Measurements from ENCODE around the gene TMEM258.

The TMEM258 gene

GRCh38 chr11:61811831-61812230 is 19.4 kb upstream of the TMEM258 start:
- H3K4me1 ChIP-seq (ENCODE audit: control insufficient read depth, insufficient read depth, low read length), result no peaks in the 10 kb centered on the region
- H3K4me3 ChIP-seq (ENCODE audit: insufficient read depth, low read depth, low read length), result no peak overlapping the region
- H3K9me3 ChIP-seq (ENCODE audit: control insufficient read depth, low read length), result no peaks in the 10 kb centered on the region
- 95 to 96% methylated on average over 5 of the region's 5 CpGs for WGBS, 2 experiments
- H3K27me3 ChIP-seq (ENCODE audit: control insufficient read depth, insufficient read depth, low read length, poor library complexity, severe bottlenecking), result no peaks in the 10 kb centered on the region
- H3K36me3 ChIP-seq (ENCODE audit: control insufficient read depth, insufficient read depth, low read length), result peaks cover 63% of the 10 kb centered on the region
- H3K27ac ChIP-seq (ENCODE audit: insufficient read depth, low read depth, low read length, poor library complexity, severe bottlenecking), result no peak overlapping the region

- Histone ChIP-seq H3K27ac (ENCODE audit: insufficient read depth, low read depth, low read length, poor library complexity, severe bottlenecking) (no peak overlapping the region), H3K4me1 (ENCODE audit: control insufficient read depth, insufficient read depth, low read length) (no peaks in the 10 kb centered on the region), H3K36me3 (ENCODE audit: control insufficient read depth, insufficient read depth, low read length) (peaks cover 71% of the 10 kb centered on the region), H3K27me3 (ENCODE audit: control insufficient read depth, insufficient read depth, low read length, poor library complexity, severe bottlenecking) (no peaks in the 10 kb centered on the region), H3K4me3 (ENCODE audit: insufficient read depth, low read depth, low read length) (no peak overlapping the region), H3K9me3 (ENCODE audit: control insufficient read depth, low read length) (no peaks in the 10 kb centered on the region)
- 93 to 95% methylated on average over 8 of the region's 8 CpGs for WGBS, 2 experiments
Measured at GRCh38 chr11:61810671-61811175, 18.3 kb upstream of the TMEM258 start.

GRCh38 chr11:61806785-61807184 is 14.4 kb upstream of the TMEM258 start:
- Histone ChIP-seq H3K27me3 (ENCODE audit: control insufficient read depth, insufficient read depth, low read length, poor library complexity, severe bottlenecking) (no peaks in the 10 kb centered on the region), H3K4me3 (ENCODE audit: insufficient read depth, low read depth, low read length) (no peak overlapping the region), H3K4me1 (ENCODE audit: control insufficient read depth, insufficient read depth, low read length) (no peaks in the 10 kb centered on the region), H3K36me3 (ENCODE audit: control insufficient read depth, insufficient read depth, low read length) (peaks cover 83% of the 10 kb centered on the region), H3K9me3 (ENCODE audit: control insufficient read depth, low read length) (no peaks in the 10 kb centered on the region), H3K27ac (ENCODE audit: insufficient read depth, low read depth, low read length, poor library complexity, severe bottlenecking) (no peak overlapping the region)
- WGBS, 2 experiments, result 91 to 96% methylated on average over 5 of the region's 5 CpGs

DNA sequence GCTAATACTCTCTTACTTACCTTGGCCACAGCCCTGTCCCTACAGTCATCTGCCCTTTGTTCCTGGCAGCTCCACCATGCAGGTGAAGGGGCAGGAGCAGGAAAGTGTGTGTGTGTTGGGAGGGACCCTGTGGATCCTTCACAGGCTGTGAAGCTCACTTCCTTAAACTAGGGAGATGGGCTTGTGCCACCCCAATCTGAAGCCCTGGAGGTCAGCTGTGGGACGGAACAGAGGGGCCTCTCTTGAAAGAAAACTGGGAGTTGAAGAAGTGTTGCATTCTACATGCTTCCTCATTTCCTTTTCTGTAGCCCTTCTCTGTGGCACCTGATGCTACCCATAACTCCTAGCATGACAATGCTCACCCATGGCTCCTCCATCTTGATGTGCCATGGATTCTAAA is 12.7 kb upstream of the TMEM258 start:
- H3K4me1 ChIP-seq (ENCODE audit: control insufficient read depth, insufficient read depth, low read length), result no peaks in the 10 kb centered on the region
- H3K27me3 ChIP-seq (ENCODE audit: control insufficient read depth, insufficient read depth, low read length, poor library complexity, severe bottlenecking), result no peaks in the 10 kb centered on the region
- H3K9me3 ChIP-seq (ENCODE audit: control insufficient read depth, low read length), result no peaks in the 10 kb centered on the region
- WGBS, 2 experiments, result 80 to 92% methylated on average over 1 of the region's 1 CpG
- H3K4me3 ChIP-seq (ENCODE audit: insufficient read depth, low read depth, low read length), result no peak overlapping the region
- no peak overlapping the region for H3K27ac ChIP-seq (ENCODE audit: insufficient read depth, low read depth, low read length, poor library complexity, severe bottlenecking)
- H3K36me3 ChIP-seq (ENCODE audit: control insufficient read depth, insufficient read depth, low read length), result peaks cover 74% of the 10 kb centered on the region

DNA sequence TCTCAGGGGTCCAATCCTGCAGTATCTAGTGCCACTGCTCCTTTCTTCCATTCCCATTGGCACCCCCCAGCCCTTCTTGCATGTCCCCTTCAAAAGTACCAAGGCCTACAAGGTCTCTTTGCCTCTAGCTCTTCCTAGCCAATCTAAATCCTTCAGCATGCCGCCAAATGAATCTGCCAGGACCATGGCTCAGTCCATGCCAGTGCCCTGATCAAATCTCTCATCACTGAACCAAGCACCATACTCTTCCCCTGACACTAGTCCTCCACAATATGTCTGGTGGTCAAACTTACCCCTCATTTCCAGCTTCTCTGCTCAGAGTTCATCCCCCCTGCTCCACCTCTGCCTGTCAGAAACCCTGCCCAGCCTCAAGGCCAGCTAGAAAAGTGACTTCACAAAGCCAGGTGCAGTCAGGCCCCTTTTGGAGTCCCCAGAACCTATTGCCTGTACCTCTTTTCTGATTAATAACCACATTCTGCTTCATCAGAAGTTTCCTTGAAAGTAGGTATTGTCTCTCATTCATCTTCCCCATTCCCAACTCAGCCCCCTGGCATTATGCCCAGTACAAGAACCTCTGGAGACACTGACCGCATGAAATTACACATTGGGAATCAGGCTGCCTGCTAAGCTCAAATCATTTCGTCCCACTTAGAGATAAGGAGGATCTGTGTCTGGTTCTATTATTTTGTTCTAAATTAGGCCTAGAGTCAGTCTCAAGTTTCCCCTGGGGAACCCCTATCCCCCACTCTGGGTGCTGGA is 11.7 kb upstream of the TMEM258 start:
- H3K36me3 ChIP-seq (ENCODE audit: control insufficient read depth, insufficient read depth, low read length), result peaks cover 67% of the 10 kb centered on the region
- H3K27ac ChIP-seq (ENCODE audit: insufficient read depth, low read depth, low read length, poor library complexity, severe bottlenecking), result no peak overlapping the region
- no peak overlapping the region for H3K4me3 ChIP-seq (ENCODE audit: insufficient read depth, low read depth, low read length)
- no peaks in the 10 kb centered on the region for H3K9me3 ChIP-seq (ENCODE audit: control insufficient read depth, low read length)
- H3K27me3 ChIP-seq (ENCODE audit: control insufficient read depth, insufficient read depth, low read length, poor library complexity, severe bottlenecking), result no peaks in the 10 kb centered on the region
- 94 to 96% methylated on average over 3 of the region's 3 CpGs for WGBS, 2 experiments
- no peaks in the 10 kb centered on the region for H3K4me1 ChIP-seq (ENCODE audit: control insufficient read depth, insufficient read depth, low read length)

GRCh38 chr11:61802605-61803004 is 10.2 kb upstream of the TMEM258 start:
- 94 to 98% methylated on average over 6 of the region's 6 CpGs for WGBS, 2 experiments
- no peak overlapping the region for H3K27ac ChIP-seq (ENCODE audit: insufficient read depth, low read depth, low read length, poor library complexity, severe bottlenecking)
- H3K4me1 ChIP-seq (ENCODE audit: control insufficient read depth, insufficient read depth, low read length), result no peaks in the 10 kb centered on the region

GRCh38 chr11:61800331-61801281 is 8.2 kb upstream of the TMEM258 start:
- no peaks in the 10 kb centered on the region for H3K9me3 ChIP-seq (ENCODE audit: control insufficient read depth, low read length)
- WGBS, 2 experiments, result 92 to 94% methylated on average over 3 of the region's 3 CpGs
- H3K27me3 ChIP-seq (ENCODE audit: control insufficient read depth, insufficient read depth, low read length, poor library complexity, severe bottlenecking), result no peaks in the 10 kb centered on the region
- H3K27ac ChIP-seq (ENCODE audit: insufficient read depth, low read depth, low read length, poor library complexity, severe bottlenecking), result no peak overlapping the region
- peaks cover 48% of the 10 kb centered on the region for H3K36me3 ChIP-seq (ENCODE audit: control insufficient read depth, insufficient read depth, low read length)
- no peak overlapping the region for H3K4me3 ChIP-seq (ENCODE audit: insufficient read depth, low read depth, low read length)
- H3K4me1 ChIP-seq (ENCODE audit: control insufficient read depth, insufficient read depth, low read length), result no peaks in the 10 kb centered on the region

More at GRCh38 chr11:61802605-61803004, 10.2 kb upstream of the TMEM258 start:
- Histone ChIP-seq H3K36me3 (ENCODE audit: control insufficient read depth, insufficient read depth, low read length) (peaks cover 56% of the 10 kb centered on the region), H3K4me3 (ENCODE audit: insufficient read depth, low read depth, low read length) (no peak overlapping the region), H3K27me3 (ENCODE audit: control insufficient read depth, insufficient read depth, low read length, poor library complexity, severe bottlenecking) (no peaks in the 10 kb centered on the region), H3K9me3 (ENCODE audit: control insufficient read depth, low read length) (no peaks in the 10 kb centered on the region)

DNA sequence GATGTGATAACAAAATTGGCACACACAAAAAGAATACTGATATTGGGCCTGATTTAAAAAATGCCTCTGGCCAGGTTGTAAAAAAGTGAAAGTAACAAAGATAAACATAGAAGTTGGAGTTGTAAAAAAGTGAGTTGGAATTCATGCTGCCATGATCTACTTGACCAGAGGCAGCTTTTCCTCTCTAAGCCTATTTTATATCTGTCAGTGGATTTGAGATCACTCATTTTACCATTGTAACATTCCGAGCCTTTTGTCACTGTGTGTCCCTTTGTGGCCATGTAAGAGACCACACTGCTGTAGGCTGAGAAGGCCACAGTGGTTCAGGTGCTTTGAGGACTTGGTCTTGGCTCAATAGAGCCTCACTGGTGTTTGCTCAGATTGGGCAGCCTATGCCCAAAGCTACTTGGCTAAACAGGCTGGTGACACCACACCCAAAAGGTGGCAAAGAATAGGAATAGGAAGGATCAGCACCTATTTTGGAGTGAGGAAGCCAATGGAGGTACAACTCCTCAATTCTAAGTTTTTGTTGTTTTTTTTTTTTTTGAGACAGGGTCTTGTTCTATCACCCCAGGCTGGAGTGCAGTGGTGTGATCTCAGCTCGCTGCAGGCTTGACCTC is 7.4 kb upstream of the TMEM258 start:
- H3K36me3 ChIP-seq (ENCODE audit: control insufficient read depth, insufficient read depth, low read length), result peaks cover 44% of the 10 kb centered on the region
- no peaks in the 10 kb centered on the region for H3K9me3 ChIP-seq (ENCODE audit: control insufficient read depth, low read length)
- WGBS, 2 experiments, result 92 to 96% methylated on average over 2 of the region's 2 CpGs
- no peak overlapping the region for H3K27ac ChIP-seq (ENCODE audit: insufficient read depth, low read depth, low read length, poor library complexity, severe bottlenecking)
- H3K4me1 ChIP-seq (ENCODE audit: control insufficient read depth, insufficient read depth, low read length), result no peaks in the 10 kb centered on the region
- H3K27me3 ChIP-seq (ENCODE audit: control insufficient read depth, insufficient read depth, low read length, poor library complexity, severe bottlenecking), result no peaks in the 10 kb centered on the region
- H3K4me3 ChIP-seq (ENCODE audit: insufficient read depth, low read depth, low read length), result no peak overlapping the region

DNA sequence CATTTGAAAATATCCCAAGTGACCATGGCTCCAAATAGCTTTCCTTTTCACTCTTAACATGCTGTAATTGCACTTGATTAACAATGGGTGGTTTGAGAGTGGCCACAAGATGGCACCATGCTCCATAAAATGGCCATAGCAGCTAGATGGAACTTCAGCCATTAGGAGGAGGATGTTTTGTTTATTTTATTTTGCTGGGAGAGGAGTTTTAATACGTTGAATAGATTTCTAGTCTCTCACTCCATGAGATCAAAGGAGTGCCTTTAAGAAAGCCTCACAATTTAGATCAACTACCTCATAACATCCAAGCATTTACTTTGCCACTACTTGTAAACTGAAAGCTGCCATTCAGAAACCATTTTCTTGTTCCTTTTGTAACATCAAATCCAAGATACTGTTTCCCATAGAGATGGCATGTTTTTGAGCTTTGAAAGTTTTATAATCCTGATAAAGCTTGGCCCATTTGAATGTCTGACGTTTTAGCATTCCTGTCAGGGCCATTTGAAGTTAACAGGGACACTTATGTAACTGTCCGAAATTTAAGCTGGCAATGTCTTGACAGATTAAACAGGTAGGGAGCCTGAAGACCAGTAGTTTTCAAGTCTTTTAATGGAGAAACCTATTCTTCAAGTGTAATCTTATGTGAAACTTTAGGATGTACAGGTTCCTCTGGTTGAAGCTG is 5.0 kb upstream of the TMEM258 start:
- WGBS, 2 experiments, result 70 to 93% methylated on average over 2 to 3 of the region's 3 CpGs

More for the DNA sequence above, 5.0 kb upstream of the TMEM258 start:
- Histone ChIP-seq H3K36me3 (ENCODE audit: control insufficient read depth, insufficient read depth, low read length) (peaks cover 24% of the 10 kb centered on the region), H3K4me3 (ENCODE audit: insufficient read depth, low read depth, low read length) (no peak overlapping the region), H3K27me3 (ENCODE audit: control insufficient read depth, insufficient read depth, low read length, poor library complexity, severe bottlenecking) (no peaks in the 10 kb centered on the region), H3K9me3 (ENCODE audit: control insufficient read depth, low read length) (no peaks in the 10 kb centered on the region), H3K27ac (ENCODE audit: insufficient read depth, low read depth, low read length, poor library complexity, severe bottlenecking) (no peak overlapping the region), H3K4me1 (ENCODE audit: control insufficient read depth, insufficient read depth, low read length) (no peaks in the 10 kb centered on the region)
